CD4-positive, CD25-positive, alpha-beta regulatory T cell (primary cell): ENCODE measurements around the gene TIMM13. TPM values are rescaled to one million over a fixed set of nuclear protein-coding genes. Genes with fewer than 3 reads are reported as not detected.

Experiments used
- ATAC-seq, 2 donors: fragments of 150-1000 bp; cut with Tn5 transposase; one replicate each; pipeline ENCODE4 v1.10.0; 2021; ENCODE audit warnings: low read depth in 2 of 2, moderate number of reproducible peaks in 2 of 2, moderate library complexity in 1 of 2
- DNase-seq, 3 donors: peaks; one replicate each; pipeline versions ENCODE4 v3.0.0 to v3.0.0-alpha.2; 2012 to 2022; ENCODE audit warnings: mixed read lengths in 1 of 3
- H3K27ac ChIP-seq: one replicate; pipeline ENCODE4 v1.7.0; 2013; ENCODE audit warnings: mild to moderate bottlenecking, low read length; ENCODE audit not compliant: insufficient read depth, poor library complexity, severe bottlenecking
- H3K27me3 ChIP-seq: one replicate; pipeline ENCODE4 v1.7.0; 2013; ENCODE audit warnings: low read length; ENCODE audit not compliant: control insufficient read depth, insufficient read depth
- H3K36me3 ChIP-seq: one replicate; pipeline ENCODE4 v1.7.0; 2013; ENCODE audit warnings: mild to moderate bottlenecking, low read length, moderate library complexity; ENCODE audit not compliant: control insufficient read depth, insufficient read depth
- H3K4me1 ChIP-seq: 2 replicates; pipeline ENCODE4 v1.7.0; 2013; ENCODE audit warnings: mild to moderate bottlenecking, low read length; ENCODE audit not compliant: insufficient read depth, control insufficient read depth, poor library complexity, severe bottlenecking
- H3K4me3 ChIP-seq: one replicate; pipeline ENCODE4 v1.7.0; 2013; ENCODE audit warnings: low read depth, mild to moderate bottlenecking, low read length, moderate library complexity
- H3K9me3 ChIP-seq, 2 experiments: 1 replicate in 1 of 2; 2 replicates in 1 of 2; pipeline ENCODE4 v1.7.0; 2013; ENCODE audit warnings: low read length in 2 of 2, mild to moderate bottlenecking in 1 of 2, moderate library complexity in 1 of 2; ENCODE audit not compliant: control insufficient read depth in 2 of 2
- H3K27ac Mint-ChIP-seq, 3 donors: one replicate each; pipeline ENCODE4 v1.8.0; 2020 to 2022; ENCODE audit warnings: mild to moderate bottlenecking in 3 of 3, mixed read lengths in 3 of 3, moderate library complexity in 2 of 3
- H3K27me3 Mint-ChIP-seq: one replicate; pipeline ENCODE4 v1.8.0; 2022; ENCODE audit warnings: mild to moderate bottlenecking, mixed read lengths
- H3K36me3 Mint-ChIP-seq: one replicate; pipeline ENCODE4 v1.8.0; 2020; ENCODE audit warnings: mixed read lengths
- H3K4me1 Mint-ChIP-seq, 4 donors: one replicate each; pipeline ENCODE4 v1.8.0; 2020 to 2022; ENCODE audit warnings: mixed read lengths in 4 of 4, mild to moderate bottlenecking in 1 of 4
- H3K4me3 Mint-ChIP-seq, 4 donors: one replicate each; pipeline ENCODE4 v1.8.0; 2020 to 2022; ENCODE audit warnings: mild to moderate bottlenecking in 4 of 4, mixed read lengths in 4 of 4, moderate library complexity in 3 of 4
- H3K9me3 Mint-ChIP-seq, 7 donors: one replicate each; pipeline ENCODE4 v1.8.0; 2020 to 2022; ENCODE audit warnings: mixed read lengths in 7 of 7, mild to moderate bottlenecking in 3 of 7, moderate library complexity in 2 of 7
- polyA plus RNA-seq, 4 donors: library from polyadenylated mRNA; unstranded; fragments of 300-500 nt; fragmentation: Illumina TruSeq; gene quantifications; one replicate each; pipeline ENCODE4 v1.2.3, GENCODE V29; 2021
- total RNA-seq: library from RNA; stranded (reverse); gene quantifications from one replicate; pipeline ENCODE4 v1.2.3, GENCODE V29; 2022

Gene TIMM13
- total and polyA plus RNA-seq, 5 donors from 2014 or later: 24.6 to 62.5 (median 56.4) TPM

DNA sequence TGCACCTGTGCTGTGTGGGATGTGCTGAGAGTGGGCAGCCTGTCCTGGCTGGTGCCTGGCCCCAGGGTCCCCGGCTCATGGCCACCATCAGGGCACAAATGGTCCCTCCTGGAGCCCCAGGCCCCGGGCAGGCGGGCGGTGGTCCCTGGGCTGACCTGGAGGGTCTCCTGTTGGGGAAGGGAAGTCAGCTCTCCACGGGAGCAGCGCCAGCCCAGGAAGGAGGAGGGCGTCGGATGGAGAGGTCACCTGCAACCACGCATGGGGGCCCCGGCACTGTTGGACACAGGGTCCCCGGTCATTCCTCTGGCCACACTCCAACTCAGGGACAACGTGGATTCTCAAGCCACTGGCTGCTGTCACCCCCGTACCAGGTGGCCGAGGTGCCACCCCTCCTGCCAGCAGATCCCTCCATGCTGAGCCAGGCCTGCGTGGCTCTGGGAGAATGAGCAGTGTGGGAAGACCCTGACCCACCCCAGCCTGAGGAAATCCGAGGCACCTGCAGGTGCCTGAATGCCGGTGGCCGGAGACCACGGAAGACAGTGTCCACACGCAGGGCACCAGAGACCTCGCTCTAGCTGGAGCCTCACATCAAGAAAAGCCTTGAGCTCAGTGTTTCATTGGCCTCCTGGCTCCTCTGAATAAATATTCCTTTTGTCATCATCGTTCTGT is 15.9 kb upstream of the TIMM13 start:
- ATAC-seq (no peak), DNase-seq (no peak)
- H3K36me3 ChIP-seq: peaks cover 7% of the 10 kb centered on the region
- Mint-ChIP-seq H3K4me1 (peaks cover 0 to 14% (median 6%) of the 10 kb centered on the region in 4 donors), H3K27me3 (no peaks in the 10 kb centered on the region), H3K27ac (peak overlapping the region in 2 of 3 donors; percentile 58 to 59), H3K4me3 (no peak overlapping the region), H3K9me3 (no peaks in the 10 kb centered on the region), H3K36me3 (peaks cover 9% of the 10 kb centered on the region)
- H3K9me3 ChIP-seq: no peaks in the 10 kb centered on the region
- H3K4me1 ChIP-seq: peaks cover 5% of the 10 kb centered on the region
- H3K27ac ChIP-seq: no peak overlapping the region
- no peaks in the 10 kb centered on the region for H3K27me3 ChIP-seq
- no peak overlapping the region for H3K4me3 ChIP-seq

DNA sequence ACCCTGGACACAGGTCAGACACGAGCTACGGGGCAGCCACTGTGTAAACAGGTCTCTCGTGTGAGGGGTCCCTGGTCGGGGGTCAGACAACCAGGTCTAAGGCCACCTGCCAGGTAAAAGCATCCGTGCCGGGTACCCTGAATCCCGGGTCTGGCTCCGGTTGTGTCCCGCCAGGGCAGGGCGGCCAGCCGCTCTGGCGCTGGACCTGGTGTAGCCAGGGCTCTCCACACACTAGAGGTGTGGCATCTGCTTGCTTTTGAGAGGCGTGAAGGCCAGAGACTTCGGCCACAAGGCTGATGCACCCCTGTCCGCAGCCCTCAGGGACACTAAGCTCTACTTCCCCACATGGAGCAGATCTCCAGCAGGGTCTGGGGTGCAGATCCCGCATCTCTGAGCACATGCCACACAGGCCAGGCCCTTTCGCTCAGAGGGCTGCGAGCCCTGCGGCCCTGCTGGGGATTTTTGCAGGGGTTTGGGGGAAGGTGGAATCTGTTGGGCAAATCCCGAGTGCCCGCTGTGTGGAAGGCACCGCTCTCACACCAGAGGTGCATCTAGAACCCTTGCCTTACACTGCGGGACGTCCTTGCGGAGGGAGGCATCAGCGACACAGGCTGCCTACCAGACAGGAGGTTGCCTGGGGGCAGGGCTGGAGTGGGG is 13.8 kb upstream of the TIMM13 start:
- peaks cover 0 to 6% (median 2%) of the 10 kb centered on the region in 4 donors for H3K4me1 Mint-ChIP-seq

DNA sequence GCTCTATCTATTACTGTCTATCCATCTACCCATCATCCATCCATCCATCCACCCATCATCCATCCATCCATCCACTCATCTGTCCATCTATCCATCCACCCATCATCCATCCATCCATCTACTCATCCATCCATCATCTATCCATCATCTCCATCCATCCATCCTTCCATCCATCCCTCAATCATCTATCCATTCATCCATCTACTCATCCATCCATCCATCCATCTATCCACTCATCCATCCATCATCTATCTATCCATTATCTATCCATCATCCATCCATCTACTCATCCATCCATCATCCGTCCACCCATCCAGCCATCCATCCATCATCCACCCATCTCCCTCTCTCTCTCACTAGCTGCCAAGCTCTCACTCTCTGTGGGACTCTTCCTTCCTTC is 13.1 kb upstream of the TIMM13 start:
- H3K36me3 Mint-ChIP-seq: peaks cover 11% of the 10 kb centered on the region
- Histone ChIP-seq H3K4me1 (no peaks in the 10 kb centered on the region), H3K27ac (no peak overlapping the region), H3K9me3 (no peaks in the 10 kb centered on the region), H3K27me3 (no peaks in the 10 kb centered on the region), H3K36me3 (peaks cover 7% of the 10 kb centered on the region), H3K4me3 (no peak overlapping the region)
- no peaks in the 10 kb centered on the region for H3K9me3 Mint-ChIP-seq
- no peaks in the 10 kb centered on the region for H3K27me3 Mint-ChIP-seq
- peaks cover 0 to 6% (median 1%) of the 10 kb centered on the region in 4 donors for H3K4me1 Mint-ChIP-seq
- H3K27ac Mint-ChIP-seq: peak overlapping the region; percentile 17 to 60 (median 32)
- ATAC-seq: no peak
- no peak overlapping the region for H3K4me3 Mint-ChIP-seq
- DNase-seq: no peak

More for the DNA sequence above, 13.8 kb upstream of the TIMM13 start:
- Mint-ChIP-seq H3K27ac (no peak overlapping the region), H3K36me3 (peaks cover 9% of the 10 kb centered on the region), H3K27me3 (no peaks in the 10 kb centered on the region), H3K9me3 (no peaks in the 10 kb centered on the region), H3K4me3 (no peak overlapping the region)
- peaks cover 7% of the 10 kb centered on the region for H3K36me3 ChIP-seq
- no peak for DNase-seq
- no peaks in the 10 kb centered on the region for H3K27me3 ChIP-seq
- H3K9me3 ChIP-seq: no peaks in the 10 kb centered on the region
- no peak for ATAC-seq
- H3K27ac ChIP-seq: no peak overlapping the region
- H3K4me3 ChIP-seq: no peak overlapping the region
- peaks cover 2% of the 10 kb centered on the region for H3K4me1 ChIP-seq

DNA sequence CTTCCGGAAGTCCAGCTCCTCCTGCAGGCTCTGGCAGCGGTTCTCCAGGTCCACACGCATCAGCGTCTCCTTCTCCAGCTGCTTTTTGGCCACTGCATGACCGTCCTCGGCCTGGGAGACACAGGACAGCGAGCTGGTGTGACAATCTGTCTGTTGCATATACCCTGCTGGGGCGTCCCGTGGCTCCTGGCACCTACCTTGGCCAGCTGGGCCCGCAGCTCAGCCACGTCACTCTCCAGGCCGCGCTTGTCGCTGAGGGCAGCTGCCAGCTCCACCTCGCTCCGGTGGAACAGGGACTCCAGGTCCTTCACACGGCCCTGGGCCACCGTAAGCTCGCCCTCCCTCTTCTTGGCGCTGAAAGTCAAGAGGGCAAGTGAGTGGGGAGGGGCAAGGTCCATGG is 10.8 kb upstream of the TIMM13 start:
- H3K9me3 ChIP-seq: no peaks in the 10 kb centered on the region
- no peak overlapping the region for H3K4me3 ChIP-seq
- no peaks in the 10 kb centered on the region for H3K4me1 ChIP-seq
- Mint-ChIP-seq H3K36me3 (peaks cover 12% of the 10 kb centered on the region), H3K4me3 (no peak overlapping the region), H3K4me1 (peaks cover 0 to 3% (median 0%) of the 10 kb centered on the region in 4 donors), H3K9me3 (no peaks in the 10 kb centered on the region), H3K27ac (peak overlapping the region in 1 of 3 donors; percentile 71), H3K27me3 (no peaks in the 10 kb centered on the region)
- no peak for DNase-seq
- peaks cover 2% of the 10 kb centered on the region for H3K36me3 ChIP-seq
- no peak for ATAC-seq
- H3K27me3 ChIP-seq: no peaks in the 10 kb centered on the region
- no peak overlapping the region for H3K27ac ChIP-seq

DNA sequence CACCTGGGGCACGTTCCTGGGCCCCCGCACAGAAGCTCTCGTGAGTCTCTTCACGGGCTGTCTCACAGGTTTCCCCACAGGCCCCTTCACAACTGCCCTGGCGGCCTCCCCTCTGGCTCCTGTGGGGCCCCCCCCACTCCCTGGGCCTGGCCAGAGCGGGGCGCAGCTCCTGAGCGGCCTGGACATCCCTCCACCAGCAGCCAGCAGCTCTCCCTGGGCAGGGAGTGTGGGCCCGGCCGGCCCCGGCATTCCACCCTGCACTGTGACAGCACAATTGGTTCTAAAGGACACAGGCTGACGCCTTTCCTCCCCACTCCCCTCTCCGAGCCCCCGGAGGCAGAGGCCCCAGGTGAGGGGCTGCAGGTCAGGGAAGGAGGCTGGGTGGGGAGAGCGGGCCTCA is 9.5 kb upstream of the TIMM13 start:
- no peak overlapping the region for H3K27ac Mint-ChIP-seq
- Histone ChIP-seq H3K36me3 (peaks cover 2% of the 10 kb centered on the region), H3K27ac (no peak overlapping the region), H3K9me3 (no peaks in the 10 kb centered on the region), H3K27me3 (no peaks in the 10 kb centered on the region), H3K4me3 (no peak overlapping the region), H3K4me1 (no peaks in the 10 kb centered on the region)
- H3K4me1 Mint-ChIP-seq: peaks cover 0 to 3% (median 0%) of the 10 kb centered on the region in 4 donors
- ATAC-seq (no peak), DNase-seq (no peak)
- no peak overlapping the region for H3K4me3 Mint-ChIP-seq
- no peaks in the 10 kb centered on the region for H3K9me3 Mint-ChIP-seq
- H3K27me3 Mint-ChIP-seq: no peaks in the 10 kb centered on the region
- H3K36me3 Mint-ChIP-seq: peaks cover 12% of the 10 kb centered on the region

DNA sequence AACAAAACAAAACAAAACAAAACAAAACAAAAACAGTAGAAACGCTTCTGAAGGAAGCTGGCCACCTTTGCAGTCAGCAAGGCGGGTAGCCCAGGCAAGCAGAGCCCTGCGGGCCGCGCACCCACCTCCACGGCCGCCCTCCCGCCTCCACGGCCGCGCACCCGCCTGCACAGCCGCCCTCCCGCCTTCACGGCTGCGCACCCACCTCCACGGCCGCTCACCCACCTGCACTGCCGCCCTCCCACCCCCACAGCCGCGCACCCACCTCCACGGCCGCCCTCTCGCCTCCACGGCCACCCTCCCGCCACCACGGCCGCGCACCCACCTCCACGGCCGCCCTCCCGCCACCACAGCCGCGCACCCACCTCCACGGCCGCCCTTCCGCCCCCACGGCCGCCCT is 9.0 kb upstream of the TIMM13 start:
- H3K27ac ChIP-seq: no peak overlapping the region
- no peak overlapping the region for H3K27ac Mint-ChIP-seq
- DNase-seq: no peak
- peaks cover 0 to 3% (median 0%) of the 10 kb centered on the region in 4 donors for H3K4me1 Mint-ChIP-seq
- H3K4me1 ChIP-seq: no peaks in the 10 kb centered on the region
- H3K36me3 ChIP-seq: peaks cover 2% of the 10 kb centered on the region
- H3K4me3 Mint-ChIP-seq: no peak overlapping the region
- H3K9me3 Mint-ChIP-seq: no peaks in the 10 kb centered on the region
- H3K36me3 Mint-ChIP-seq: peaks cover 12% of the 10 kb centered on the region
- no peaks in the 10 kb centered on the region for H3K27me3 Mint-ChIP-seq
- no peaks in the 10 kb centered on the region for H3K27me3 ChIP-seq
- H3K4me3 ChIP-seq: no peak overlapping the region
- H3K9me3 ChIP-seq: no peaks in the 10 kb centered on the region
- no peak for ATAC-seq

DNA sequence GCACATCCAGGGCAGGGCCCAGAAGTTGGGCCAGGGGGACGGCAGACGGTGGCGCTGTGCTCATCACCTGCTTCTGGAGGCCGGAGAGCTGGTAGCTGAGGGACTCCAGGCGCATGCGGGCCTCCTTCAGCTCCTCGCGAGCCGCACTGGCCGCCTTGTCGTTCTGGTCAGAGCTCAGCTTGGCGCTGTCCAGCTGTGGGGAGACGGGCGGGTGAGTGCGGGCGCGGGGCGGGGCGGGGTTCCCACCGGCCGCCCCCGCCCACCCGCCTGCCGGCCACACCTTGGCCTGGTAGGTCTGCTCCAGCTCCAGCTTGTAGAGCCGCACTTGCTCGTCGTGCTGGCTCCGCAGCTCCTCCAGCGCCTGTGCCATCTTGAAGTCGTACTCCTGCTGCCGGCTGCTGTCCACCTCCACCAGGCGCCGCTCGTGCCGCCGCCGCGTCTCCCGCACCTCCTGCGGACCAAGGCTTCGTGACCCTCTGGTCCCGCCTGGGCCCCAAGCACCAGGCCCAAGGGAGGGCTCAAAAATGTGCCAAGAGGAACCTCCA is 7.4 kb upstream of the TIMM13 start:
- Mint-ChIP-seq H3K9me3 (no peaks in the 10 kb centered on the region), H3K4me1 (peaks cover 0 to 3% (median 0%) of the 10 kb centered on the region in 4 donors), H3K4me3 (no peak overlapping the region), H3K36me3 (peaks cover 6% of the 10 kb centered on the region), H3K27me3 (no peaks in the 10 kb centered on the region), H3K27ac (no peak overlapping the region)
- Histone ChIP-seq H3K36me3 (peaks cover 6% of the 10 kb centered on the region), H3K4me3 (no peak overlapping the region), H3K27ac (no peak overlapping the region), H3K4me1 (no peaks in the 10 kb centered on the region), H3K9me3 (no peaks in the 10 kb centered on the region), H3K27me3 (no peaks in the 10 kb centered on the region)
- DNase-seq (no peak), ATAC-seq (no peak)
